C4-2B (cell line): Measurements from ENCODE around the gene FNDC3B.
A peak's percentile ranks its signal among the peaks of the same experiment; 100 is the strongest.

Experiments
- H3K27ac ChIP-seq: fragments of 450-650 bp; 2 replicates; pipeline ENCODE4 v1.5.1; 2017
- CTCF ChIP-seq: fragments of 450-650 bp; conservative IDR thresholded peaks from 2 replicates; pipeline ENCODE4 v1.5.1; 2017; ENCODE audit warnings: mild to moderate bottlenecking
- ZFX ChIP-seq: fragments of 450-650 bp; IDR thresholded peaks from 2 replicates; pipeline ENCODE4 v1.6.1; 2017

The FNDC3B gene

GRCh38 chr3:172115787-172116186, 76.4 kb downstream of the FNDC3B start:
- H3K27ac ChIP-seq, result no peak overlapping the region
- TF ChIP-seq CTCF, result no peak
- TF ChIP-seq ZFX, result no peak

GRCh38 chr3:172118019-172118418, 78.6 kb downstream of the FNDC3B start:
- TF ChIP-seq CTCF, result no peak
- no peak for TF ChIP-seq ZFX
- H3K27ac ChIP-seq, result no peak overlapping the region

- TF ChIP-seq ZFX, result no peak
- no peak for TF ChIP-seq CTCF
- H3K27ac ChIP-seq, result no peak overlapping the region
Measured at GRCh38 chr3:172119266-172119969, 80.0 kb downstream of the FNDC3B start.

GRCh38 chr3:172120912-172121311, 81.5 kb downstream of the FNDC3B start:
- no peak overlapping the region for H3K27ac ChIP-seq
- TF ChIP-seq ZFX (no peak), CTCF (no peak)

GRCh38 chr3:172121981-172122380, 82.6 kb downstream of the FNDC3B start:
- TF ChIP-seq CTCF (no peak), ZFX (no peak)
- H3K27ac ChIP-seq, result no peak overlapping the region

- TF ChIP-seq CTCF (no peak), ZFX (no peak)
- no peak overlapping the region for H3K27ac ChIP-seq
Measured at GRCh38 chr3:172124271-172124670, 84.9 kb downstream of the FNDC3B start.

GRCh38 chr3:172125053-172125452, 85.7 kb downstream of the FNDC3B start:
- peak overlapping the region; percentile 63 for H3K27ac ChIP-seq
- TF ChIP-seq CTCF, result peak; percentile 28; the same call in 1 of the 2 replicates
- no peak for TF ChIP-seq ZFX
